Dendritic cell treated with granulocyte-macrophage colony-stimulating factor and Interleukin-4, amounts not matched to agents 40 ng/mL and 50 ng/mL, for 4 days (primary cell): Measurements from ENCODE around the gene PCDHGA1.

Experiments used
- H3K27ac Mint-ChIP-seq: one replicate; pipeline ENCODE4 v1.8.0; 2022; ENCODE audit warnings: mild to moderate bottlenecking, mixed read lengths
- H3K27me3 Mint-ChIP-seq: one replicate; pipeline ENCODE4 v1.8.0; 2022; ENCODE audit warnings: mild to moderate bottlenecking, mixed read lengths
- H3K36me3 Mint-ChIP-seq: one replicate; pipeline ENCODE4 v1.8.0; 2022; ENCODE audit warnings: low read depth, mixed read lengths
- H3K4me1 Mint-ChIP-seq: one replicate; pipeline ENCODE4 v1.8.0; 2022; ENCODE audit warnings: low read depth, mixed read lengths
- H3K4me3 Mint-ChIP-seq: one replicate; pipeline ENCODE4 v1.8.0; 2022; ENCODE audit warnings: mild to moderate bottlenecking, moderate library complexity, mixed read lengths
- H3K9me3 Mint-ChIP-seq: one replicate; pipeline ENCODE4 v1.8.0; 2022; ENCODE audit warnings: mixed read lengths
- intact Hi-C: fragments of 100-400 bp; cut with micrococcal nuclease; formaldehyde crosslinking; loops from one replicate; pipeline ENCODE4 v1.15.0; 2022

The PCDHGA1 gene

GRCh38 chr5:141501761-141502160, 171.4 kb downstream of the PCDHGA1 start:
- Mint-ChIP-seq H3K9me3 (no peaks in the 10 kb centered on the region), H3K27me3 (peaks cover 26% of the 10 kb centered on the region), H3K4me3 (no peak overlapping the region), H3K4me1 (no peaks in the 10 kb centered on the region), H3K36me3 (no peaks in the 10 kb centered on the region), H3K27ac (no peak overlapping the region)
- intact Hi-C loops, result no loop called here

- Mint-ChIP-seq H3K27me3 (peaks cover 15% of the 10 kb centered on the region), H3K9me3 (no peaks in the 10 kb centered on the region), H3K4me3 (no peak overlapping the region), H3K36me3 (no peaks in the 10 kb centered on the region), H3K27ac (no peak overlapping the region), H3K4me1 (peaks cover 5% of the 10 kb centered on the region)
- intact Hi-C loops, result no loop called here
Observed at GRCh38 chr5:141503681-141504080, 173.4 kb downstream of the PCDHGA1 start.

- H3K36me3 Mint-ChIP-seq, result no peaks in the 10 kb centered on the region
- H3K4me3 Mint-ChIP-seq, result no peak overlapping the region
- peaks cover 10% of the 10 kb centered on the region for H3K4me1 Mint-ChIP-seq
- intact Hi-C loops, result no loop called here
- H3K9me3 Mint-ChIP-seq, result no peaks in the 10 kb centered on the region
- H3K27ac Mint-ChIP-seq, result no peak overlapping the region
- peaks cover 15% of the 10 kb centered on the region for H3K27me3 Mint-ChIP-seq
Observed at GRCh38 chr5:141504216-141504615, 173.9 kb downstream of the PCDHGA1 start.

GRCh38 chr5:141506381-141507155, 176.3 kb downstream of the PCDHGA1 start:
- H3K4me1 Mint-ChIP-seq, result peaks cover 21% of the 10 kb centered on the region
- H3K36me3 Mint-ChIP-seq, result no peaks in the 10 kb centered on the region
- peaks cover 19% of the 10 kb centered on the region for H3K27me3 Mint-ChIP-seq
- H3K9me3 Mint-ChIP-seq, result no peaks in the 10 kb centered on the region
- no peak overlapping the region for H3K27ac Mint-ChIP-seq
- intact Hi-C loops, result no loop called here
- H3K4me3 Mint-ChIP-seq, result no peak overlapping the region

- peaks cover 27% of the 10 kb centered on the region for H3K4me1 Mint-ChIP-seq
- no peak overlapping the region for H3K27ac Mint-ChIP-seq
- no peak overlapping the region for H3K4me3 Mint-ChIP-seq
Observed at GRCh38 chr5:141507387-141508091, 177.2 kb downstream of the PCDHGA1 start.

GRCh38 chr5:141508440-141508797, 178.1 kb downstream of the PCDHGA1 start:
- Mint-ChIP-seq H3K27me3 (peaks cover 28% of the 10 kb centered on the region), H3K4me3 (no peak overlapping the region), H3K9me3 (no peaks in the 10 kb centered on the region), H3K27ac (no peak overlapping the region), H3K36me3 (peaks cover 9% of the 10 kb centered on the region), H3K4me1 (peaks cover 36% of the 10 kb centered on the region)
- intact Hi-C loops, result no loop called here

More at GRCh38 chr5:141507387-141508091, 177.2 kb downstream of the PCDHGA1 start:
- Mint-ChIP-seq H3K36me3 (peaks cover under 1% of the 10 kb centered on the region), H3K9me3 (no peaks in the 10 kb centered on the region), H3K27me3 (peaks cover 22% of the 10 kb centered on the region)
- intact Hi-C loops, result no loop called here

GRCh38 chr5:141508798-141509611, 178.7 kb downstream of the PCDHGA1 start:
- H3K9me3 Mint-ChIP-seq, result no peaks in the 10 kb centered on the region
- H3K4me3 Mint-ChIP-seq, result peak overlapping the region; percentile 22
- intact Hi-C loops, result no loop called here
- no peak overlapping the region for H3K27ac Mint-ChIP-seq
- H3K27me3 Mint-ChIP-seq, result peaks cover 30% of the 10 kb centered on the region
- peaks cover 42% of the 10 kb centered on the region for H3K4me1 Mint-ChIP-seq
- H3K36me3 Mint-ChIP-seq, result peaks cover 15% of the 10 kb centered on the region

- intact Hi-C loops, result loop anchor here (10.0 kb wide), 1 partner anchor 185 kb away; the partner anchor contains the start of gene TAF7
- Mint-ChIP-seq H3K27me3 (peaks cover 26% of the 10 kb centered on the region), H3K27ac (no peak overlapping the region), H3K4me1 (peaks cover 53% of the 10 kb centered on the region), H3K4me3 (no peak overlapping the region), H3K9me3 (no peaks in the 10 kb centered on the region), H3K36me3 (peaks cover 26% of the 10 kb centered on the region)
Observed at GRCh38 chr5:141510160-141510559, 179.8 kb downstream of the PCDHGA1 start.

- intact Hi-C loops, result loop anchor here (10.0 kb wide), 1 partner anchor 186 kb away; the partner anchor contains the start of gene TAF7
- Mint-ChIP-seq H3K27ac (no peak overlapping the region), H3K4me1 (peaks cover 61% of the 10 kb centered on the region), H3K9me3 (no peaks in the 10 kb centered on the region), H3K27me3 (peaks cover 24% of the 10 kb centered on the region), H3K36me3 (peaks cover 35% of the 10 kb centered on the region), H3K4me3 (no peak overlapping the region)
Observed at GRCh38 chr5:141510850-141511601, 180.7 kb downstream of the PCDHGA1 start.

GRCh38 chr5:141511771-141512325, 181.5 kb downstream of the PCDHGA1 start:
- Mint-ChIP-seq H3K4me1 (peaks cover 69% of the 10 kb centered on the region), H3K4me3 (no peak overlapping the region), H3K27me3 (peaks cover 24% of the 10 kb centered on the region), H3K36me3 (peaks cover 43% of the 10 kb centered on the region), H3K9me3 (no peaks in the 10 kb centered on the region), H3K27ac (no peak overlapping the region)
- intact Hi-C loops, result loop anchor here (10.0 kb wide), 1 partner anchor 187 kb away; the partner anchor contains the start of gene TAF7

GRCh38 chr5:141512390-141512910, 182.1 kb downstream of the PCDHGA1 start:
- intact Hi-C loops, result loop anchor here (10.0 kb wide), 1 partner anchor 188 kb away; the partner anchor contains the start of gene TAF7

GRCh38 chr5:141512911-141513626, 182.8 kb downstream of the PCDHGA1 start:
- H3K27ac Mint-ChIP-seq, result peak overlapping the region; percentile 55
- H3K36me3 Mint-ChIP-seq, result peaks cover 55% of the 10 kb centered on the region
- peaks cover 81% of the 10 kb centered on the region for H3K4me1 Mint-ChIP-seq
- H3K9me3 Mint-ChIP-seq, result no peaks in the 10 kb centered on the region
- intact Hi-C loops, result loop anchor here (10.0 kb wide), 1 partner anchor 188 kb away; the partner anchor contains the start of gene TAF7
- peaks cover 24% of the 10 kb centered on the region for H3K27me3 Mint-ChIP-seq
- peak overlapping the region; percentile 74 for H3K4me3 Mint-ChIP-seq

More at GRCh38 chr5:141512390-141512910, 182.1 kb downstream of the PCDHGA1 start:
- peaks cover 75% of the 10 kb centered on the region for H3K4me1 Mint-ChIP-seq
- peak overlapping the region; percentile 74 for H3K4me3 Mint-ChIP-seq
- H3K27me3 Mint-ChIP-seq, result peaks cover 24% of the 10 kb centered on the region
- H3K36me3 Mint-ChIP-seq, result peaks cover 49% of the 10 kb centered on the region
- H3K9me3 Mint-ChIP-seq, result no peaks in the 10 kb centered on the region
- peak overlapping the region; percentile 55 for H3K27ac Mint-ChIP-seq
